ENCODE results near the gene SNRPD1.

DNA sequence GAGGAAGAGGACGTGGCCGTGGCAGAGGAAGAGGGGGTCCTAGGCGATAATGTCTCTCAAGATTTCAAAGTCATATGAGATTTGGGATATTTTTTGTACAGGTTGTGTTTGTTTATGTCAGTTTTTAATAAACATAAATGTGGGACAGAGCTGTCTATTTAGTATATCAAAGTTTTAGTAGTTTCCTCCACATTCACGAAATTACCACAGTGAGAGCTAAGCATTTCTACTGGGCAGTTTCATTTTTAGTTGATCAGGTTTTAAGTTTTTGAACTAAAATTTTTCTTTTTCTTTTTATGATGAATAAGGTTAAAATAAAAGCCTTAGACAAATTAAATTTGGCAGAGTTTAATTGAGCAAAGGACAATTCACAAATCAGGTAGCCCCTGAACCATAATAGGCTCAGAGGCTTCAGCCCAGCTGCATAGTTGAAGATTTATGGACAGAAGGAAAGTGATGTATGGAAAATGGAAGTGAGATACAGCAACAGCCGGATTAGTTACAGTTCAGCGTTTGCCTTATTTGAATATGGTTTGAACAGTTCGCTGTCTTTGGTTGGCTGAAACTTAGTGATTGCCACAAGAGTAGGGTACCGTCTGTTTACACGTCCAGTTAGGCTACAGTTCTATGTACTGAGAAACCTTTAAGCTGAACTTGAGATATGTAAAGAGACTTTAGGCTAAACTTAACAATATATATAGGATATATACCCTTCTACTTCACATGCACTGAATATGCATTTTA is 17.1 kb downstream of the SNRPD1 start:
- no peak for TF ChIP-seq POLR2A (IDR thresholded peaks at IDR 0.05; ENCODE audit: low read length)
- TF ChIP-seq GATA1 (IDR thresholded peaks at IDR 0.05; ENCODE audit: low read depth, low read length), result no peak
